ENCODE measurements around the gene LRPAP1.

GRCh38 chr4:3476341-3476747 lies 55.9 kb downstream of the LRPAP1 start:
- TF ChIP-seq EP300 (IDR thresholded peaks at IDR 0.05) = no peak
- TF ChIP-seq CTCF (IDR thresholded peaks at IDR 0.05) = no peak

Data from ovary (tissue), 3 donors.